Measurements from ENCODE around the gene LRRC15. TPM values are rescaled to one million over a fixed set of nuclear protein-coding genes. Genes with fewer than 3 reads are reported as not detected.

Gene LRRC15
- total RNA-seq = under 0.01 TPM in 2 replicates

DNA sequence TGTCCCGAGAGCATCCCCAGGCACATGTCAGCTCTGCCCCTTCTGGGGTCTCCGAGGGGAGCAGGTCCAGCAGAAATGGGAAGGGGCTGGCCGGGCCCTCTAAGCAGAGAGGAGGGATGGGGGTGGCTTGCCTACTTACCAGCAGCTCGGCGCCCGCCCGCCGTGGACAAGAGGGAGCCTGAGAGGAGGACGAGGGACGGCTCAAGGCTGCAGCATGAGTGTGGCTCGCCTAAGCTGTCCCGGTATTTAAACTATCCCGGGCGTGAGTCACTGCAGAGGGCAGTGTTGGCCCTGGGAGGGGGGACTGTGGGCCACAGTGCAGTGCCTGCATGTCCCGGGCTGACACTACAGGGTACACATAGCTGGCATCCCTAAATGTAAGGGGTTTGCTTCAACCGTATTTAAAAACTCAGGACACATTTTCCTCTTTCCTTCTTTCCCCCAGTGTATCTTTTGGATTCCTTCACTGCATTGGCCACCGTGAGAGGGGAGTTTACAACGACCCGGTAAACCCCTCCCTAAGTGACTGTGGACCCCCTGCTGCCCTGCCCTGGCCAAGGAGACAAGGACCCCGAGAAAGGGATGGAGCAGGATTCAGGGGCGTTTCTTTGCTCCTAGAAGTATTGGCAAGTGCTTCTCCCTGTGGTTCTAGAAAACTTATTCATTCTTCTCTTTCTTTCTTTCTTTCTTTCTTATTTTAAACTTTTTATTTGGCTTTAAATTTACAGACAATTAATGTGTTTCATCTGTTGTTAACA is at the start of gene LRRC15:
Gene LRRC15 (minus strand): TSS at position 222 of the 758 bp plus-strand sequence. CDS start 8,700 bp downstream, outside the sequence.

DNA sequence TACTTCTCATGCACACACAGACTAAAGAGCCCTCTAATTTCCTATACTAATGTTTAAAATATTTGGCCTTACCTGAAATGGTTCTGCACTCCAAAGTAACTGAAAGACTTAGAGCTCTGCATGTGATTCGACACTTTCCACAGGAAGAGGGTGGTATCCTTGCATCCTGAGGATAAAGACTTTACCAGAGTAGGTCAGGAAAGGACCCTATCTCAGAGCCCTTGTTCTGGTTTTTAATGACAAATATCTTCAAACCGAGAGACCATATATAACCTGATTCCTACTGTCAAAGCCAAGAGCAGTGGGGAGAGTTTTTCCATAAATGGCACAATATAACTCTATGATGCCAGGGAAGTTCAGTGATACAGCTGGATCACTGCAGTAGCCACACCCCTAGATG is 29.6 kb upstream of the LRRC15 start, which contains the start of gene GP5:
Gene GP5 (minus strand): TSS at position 101 of the 400 bp plus-strand sequence. CDS start 984 bp downstream, outside the sequence.

DNA sequence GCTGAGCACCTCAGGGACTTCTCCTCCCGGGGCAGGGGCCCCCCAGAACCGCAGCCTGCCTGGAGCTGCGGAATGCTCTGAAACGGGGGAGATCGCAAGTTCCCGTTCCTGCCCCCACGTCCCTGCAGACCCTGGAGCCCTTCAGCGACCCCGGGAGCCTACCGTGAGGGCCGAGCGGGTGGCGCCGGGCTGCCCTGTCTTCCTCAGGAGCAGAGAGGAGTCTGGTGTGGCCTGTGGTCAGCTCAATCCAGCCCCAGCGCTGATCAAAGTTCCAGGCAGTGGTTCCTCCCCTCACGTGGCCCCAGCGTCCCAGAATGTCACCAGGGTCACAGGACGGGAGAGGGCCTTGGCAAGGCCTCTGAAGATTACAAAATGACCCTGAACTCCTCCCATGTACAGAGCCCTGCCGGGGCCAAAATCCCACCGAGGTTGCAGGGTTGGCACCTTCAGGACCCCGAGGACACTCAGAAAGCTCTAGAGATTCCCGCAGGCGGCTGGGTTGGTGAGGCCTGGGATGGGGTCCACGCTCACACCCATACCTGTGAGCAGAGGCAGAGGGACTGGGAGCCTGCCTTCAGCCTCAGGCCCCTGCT is 18.4 kb downstream of the LRRC15 start, which contains the start of gene CPN2:
Gene CPN2 (minus strand): TSS at position 249 of the 593 bp plus-strand sequence. CDS start 8,626 bp downstream, outside the sequence.

Other genes with a start within 250 kb of the LRRC15 start
- gene HES1, start 233.6 kb downstream of the LRRC15 start, total RNA-seq = 34.5 and 37.8 TPM in 2 replicates
- gene CPN2, start 18.4 kb downstream of the LRRC15 start, total RNA-seq = not detected in 2 replicates
- 0.09 TPM in 1 of 2 replicates, not detected in the other for gene GP5, start 29.5 kb upstream of the LRRC15 start, total RNA-seq
- gene ATP13A3, start 117.3 kb upstream of the LRRC15 start, total RNA-seq = 167 and 293 TPM in 2 replicates